Measurements from ENCODE around the gene ZNF655. TPM values are rescaled to one million over a fixed set of nuclear protein-coding genes. Genes with fewer than 3 reads are reported as not detected.

ZNF655 gene
- total RNA-seq, 1 experiment from 2014 or later, result 54.9 TPM

DNA sequence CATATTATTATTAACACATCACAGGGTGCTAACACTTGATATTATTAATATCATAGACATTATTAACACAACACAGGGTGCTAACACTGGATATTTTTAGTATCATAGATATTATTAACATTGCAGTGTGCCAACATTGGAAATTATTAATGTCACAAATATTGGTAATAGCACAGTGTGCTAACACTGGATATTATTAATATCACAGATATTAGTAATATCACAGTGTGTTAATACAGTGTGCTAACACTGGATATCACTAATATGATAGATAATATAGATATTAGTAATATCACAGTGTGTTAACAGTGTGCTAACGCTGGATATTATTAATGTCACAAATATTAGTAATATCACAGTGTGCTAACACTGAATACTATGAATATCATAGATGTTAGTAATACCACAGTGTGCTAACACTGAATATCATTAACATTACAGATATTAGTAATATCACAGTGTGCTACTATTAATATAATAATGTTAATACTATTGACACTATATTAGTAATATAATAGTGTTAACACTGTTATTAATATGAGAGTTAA, 38.0 kb downstream of the ZNF655 start:
- TF ChIP-seq SIN3A (IDR thresholded peaks at IDR 0.05; ENCODE audit: borderline replicate concordance, insufficient read depth, low read depth, low read length) (no peak), TCF7L2 (IDR thresholded peaks at IDR 0.05; ENCODE audit: low read depth, low read length) (no peak)
- no peak for DNase-seq (ENCODE audit: low read depth, low spot score)
- ChIA-PET CTCF (no interaction called here), POLR2A (no interaction called here)
- intact Hi-C loops (cut with micrococcal nuclease; ENCODE audit: unreplicated experiment) (no loop called here), in situ Hi-C loops (cut with HindIII; ENCODE audit: low pct_unique_long_range_greater_than_20kb, low sequenced_read_pairs) (no loop called here)
- Histone ChIP-seq H3K36me3 (ENCODE audit: control insufficient read depth, insufficient read depth, low read length) (no peaks in the 10 kb centered on the region; the same call in 1 of the 2 replicates), H3K4me1 (ENCODE audit: control insufficient read depth, insufficient read depth, low read length) (no peaks in the 10 kb centered on the region), H3K9me3 (ENCODE audit: control insufficient read depth, insufficient read depth, low read depth, low read length) (no peaks in the 10 kb centered on the region), H3K27me3 (ENCODE audit: control insufficient read depth, insufficient read depth, low read length) (peaks cover 16% of the 10 kb centered on the region), H3K4me3 (ENCODE audit: low read depth in 2 of 2, low read length in 2 of 2) (no peak overlapping the region), H3K27ac (ENCODE audit: low read length) (no peak overlapping the region)
- no TSS peak for BruUV-seq (replicated peaks)
- ATAC-seq, result no peak

DNA sequence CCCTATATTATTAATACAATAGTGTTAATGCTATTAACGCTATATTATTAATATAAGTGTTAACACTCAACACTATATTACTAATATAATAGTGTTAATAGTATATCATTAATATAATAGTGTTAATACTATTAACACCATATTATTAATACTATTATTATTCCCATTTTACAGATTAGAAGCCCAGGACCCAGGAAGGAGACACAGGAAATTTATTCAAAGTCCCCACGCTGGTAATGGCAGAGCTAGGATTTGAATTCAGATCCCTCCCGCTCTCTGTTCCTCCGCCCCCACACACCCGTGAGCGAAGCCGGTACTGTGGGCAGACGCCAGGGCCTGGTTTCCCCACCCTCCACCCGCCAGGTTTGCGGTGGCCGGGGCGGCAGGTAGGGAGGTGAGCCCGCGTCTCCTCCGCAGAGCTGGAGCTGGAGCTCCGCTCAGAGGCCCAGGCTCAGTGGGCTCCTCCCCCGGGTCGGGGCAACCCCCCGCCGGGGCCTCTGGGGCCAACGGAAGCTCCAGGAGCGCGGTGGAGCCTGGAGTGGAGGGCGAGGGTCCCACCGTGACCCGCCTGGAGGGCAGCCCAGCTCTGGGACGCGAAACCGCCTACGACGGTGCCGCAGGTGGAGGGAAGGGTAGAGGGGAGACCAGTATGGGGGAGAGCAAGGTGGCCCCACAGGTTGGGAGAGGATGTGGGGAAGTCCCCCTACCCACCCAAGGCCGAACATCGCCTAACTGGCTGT, 39.5 kb downstream of the ZNF655 start, which contains the start of gene TMEM225B:
Gene TMEM225B (plus strand): TSS at position 506 of the 740 bp plus-strand sequence. CDS start 6,122 bp downstream, outside the sequence.
- Histone ChIP-seq H3K27me3 (ENCODE audit: control insufficient read depth, insufficient read depth, low read length) (peaks cover 16% of the 10 kb centered on the region), H3K4me1 (ENCODE audit: control insufficient read depth, insufficient read depth, low read length) (no peaks in the 10 kb centered on the region), H3K27ac (ENCODE audit: low read length) (no peak within 1 kb of the TSS), H3K36me3 (ENCODE audit: control insufficient read depth, insufficient read depth, low read length) (no peaks in the 10 kb centered on the region; the same call in 1 of the 2 replicates), H3K9me3 (ENCODE audit: control insufficient read depth, insufficient read depth, low read depth, low read length) (no peaks in the 10 kb centered on the region), H3K4me3 (ENCODE audit: low read depth in 2 of 2, low read length in 2 of 2) (no peak within 1 kb of the TSS)
- in situ Hi-C loops (cut with HindIII; ENCODE audit: low pct_unique_long_range_greater_than_20kb, low sequenced_read_pairs) (no loop called here), intact Hi-C loops (cut with micrococcal nuclease; ENCODE audit: unreplicated experiment) (no loop called here)
- no peak for DNase-seq (ENCODE audit: low read depth, low spot score)
- TF ChIP-seq, protein P1, sequence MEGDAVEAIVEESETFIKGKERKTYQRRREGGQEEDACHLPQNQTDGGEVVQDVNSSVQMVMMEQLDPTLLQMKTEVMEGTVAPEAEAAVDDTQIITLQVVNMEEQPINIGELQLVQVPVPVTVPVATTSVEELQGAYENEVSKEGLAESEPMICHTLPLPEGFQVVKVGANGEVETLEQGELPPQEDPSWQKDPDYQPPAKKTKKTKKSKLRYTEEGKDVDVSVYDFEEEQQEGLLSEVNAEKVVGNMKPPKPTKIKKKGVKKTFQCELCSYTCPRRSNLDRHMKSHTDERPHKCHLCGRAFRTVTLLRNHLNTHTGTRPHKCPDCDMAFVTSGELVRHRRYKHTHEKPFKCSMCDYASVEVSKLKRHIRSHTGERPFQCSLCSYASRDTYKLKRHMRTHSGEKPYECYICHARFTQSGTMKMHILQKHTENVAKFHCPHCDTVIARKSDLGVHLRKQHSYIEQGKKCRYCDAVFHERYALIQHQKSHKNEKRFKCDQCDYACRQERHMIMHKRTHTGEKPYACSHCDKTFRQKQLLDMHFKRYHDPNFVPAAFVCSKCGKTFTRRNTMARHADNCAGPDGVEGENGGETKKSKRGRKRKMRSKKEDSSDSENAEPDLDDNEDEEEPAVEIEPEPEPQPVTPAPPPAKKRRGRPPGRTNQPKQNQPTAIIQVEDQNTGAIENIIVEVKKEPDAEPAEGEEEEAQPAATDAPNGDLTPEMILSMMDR (IDR thresholded peaks at IDR 0.05), result no peak
- TF ChIP-seq TCF7L2 (IDR thresholded peaks at IDR 0.05; ENCODE audit: low read depth, low read length) (no peak), SIN3A (IDR thresholded peaks at IDR 0.05; ENCODE audit: borderline replicate concordance, insufficient read depth, low read depth, low read length) (no peak), POLR2AphosphoS5 (IDR thresholded peaks at IDR 0.05; ENCODE audit: low read depth, low read length) (no peak)
- TF ChIP-seq, protein P2, sequence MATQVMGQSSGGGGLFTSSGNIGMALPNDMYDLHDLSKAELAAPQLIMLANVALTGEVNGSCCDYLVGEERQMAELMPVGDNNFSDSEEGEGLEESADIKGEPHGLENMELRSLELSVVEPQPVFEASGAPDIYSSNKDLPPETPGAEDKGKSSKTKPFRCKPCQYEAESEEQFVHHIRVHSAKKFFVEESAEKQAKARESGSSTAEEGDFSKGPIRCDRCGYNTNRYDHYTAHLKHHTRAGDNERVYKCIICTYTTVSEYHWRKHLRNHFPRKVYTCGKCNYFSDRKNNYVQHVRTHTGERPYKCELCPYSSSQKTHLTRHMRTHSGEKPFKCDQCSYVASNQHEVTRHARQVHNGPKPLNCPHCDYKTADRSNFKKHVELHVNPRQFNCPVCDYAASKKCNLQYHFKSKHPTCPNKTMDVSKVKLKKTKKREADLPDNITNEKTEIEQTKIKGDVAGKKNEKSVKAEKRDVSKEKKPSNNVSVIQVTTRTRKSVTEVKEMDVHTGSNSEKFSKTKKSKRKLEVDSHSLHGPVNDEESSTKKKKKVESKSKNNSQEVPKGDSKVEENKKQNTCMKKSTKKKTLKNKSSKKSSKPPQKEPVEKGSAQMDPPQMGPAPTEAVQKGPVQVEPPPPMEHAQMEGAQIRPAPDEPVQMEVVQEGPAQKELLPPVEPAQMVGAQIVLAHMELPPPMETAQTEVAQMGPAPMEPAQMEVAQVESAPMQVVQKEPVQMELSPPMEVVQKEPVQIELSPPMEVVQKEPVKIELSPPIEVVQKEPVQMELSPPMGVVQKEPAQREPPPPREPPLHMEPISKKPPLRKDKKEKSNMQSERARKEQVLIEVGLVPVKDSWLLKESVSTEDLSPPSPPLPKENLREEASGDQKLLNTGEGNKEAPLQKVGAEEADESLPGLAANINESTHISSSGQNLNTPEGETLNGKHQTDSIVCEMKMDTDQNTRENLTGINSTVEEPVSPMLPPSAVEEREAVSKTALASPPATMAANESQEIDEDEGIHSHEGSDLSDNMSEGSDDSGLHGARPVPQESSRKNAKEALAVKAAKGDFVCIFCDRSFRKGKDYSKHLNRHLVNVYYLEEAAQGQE (IDR thresholded peaks at IDR 0.05; ENCODE audit: insufficient read depth in 1 of 2, low read depth in 2 of 2, low read length in 1 of 2), result no peak
- CTCF ChIA-PET, result no interaction called here
- no peak for ATAC-seq
- BruUV-seq (replicated peaks), result no TSS peak
- POLR2A ChIA-PET, result no interaction called here

DNA sequence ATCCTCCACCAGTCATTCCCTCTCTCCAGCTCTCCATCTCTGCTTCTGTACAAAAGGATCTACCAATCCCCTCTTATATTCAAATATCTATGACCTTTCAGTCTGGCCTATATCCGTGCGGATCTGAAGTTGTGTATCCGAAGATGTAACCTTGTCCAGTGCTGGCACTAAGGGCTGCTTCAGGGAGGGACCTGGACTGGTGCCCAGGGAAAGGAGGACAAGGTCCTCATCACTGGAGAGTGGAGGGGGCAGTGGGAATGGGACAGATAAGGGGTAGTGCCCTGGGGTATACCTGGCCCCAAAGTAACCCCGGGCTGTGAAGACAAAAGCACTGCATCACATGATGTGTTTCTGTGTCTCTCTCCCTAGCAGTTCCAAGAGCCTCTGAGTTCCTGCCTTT, 41.4 kb downstream of the ZNF655 start:
- no peak overlapping the region for H3K4me3 ChIP-seq (ENCODE audit: low read depth in 2 of 2, low read length in 2 of 2)
- H3K27me3 ChIP-seq (ENCODE audit: control insufficient read depth, insufficient read depth, low read length), result no peaks in the 10 kb centered on the region
- TF ChIP-seq, protein P1 (IDR thresholded peaks at IDR 0.05), result no peak
- TF ChIP-seq TCF7L2 (IDR thresholded peaks at IDR 0.05; ENCODE audit: low read depth, low read length), result no peak
- no peak for TF ChIP-seq POLR2AphosphoS5 (IDR thresholded peaks at IDR 0.05; ENCODE audit: low read depth, low read length)
- TF ChIP-seq, protein P2 (IDR thresholded peaks at IDR 0.05; ENCODE audit: insufficient read depth in 1 of 2, low read depth in 2 of 2, low read length in 1 of 2), result no peak
- TF ChIP-seq SIN3A (IDR thresholded peaks at IDR 0.05; ENCODE audit: borderline replicate concordance, insufficient read depth, low read depth, low read length), result no peak
- no peaks in the 10 kb centered on the region for H3K4me1 ChIP-seq (ENCODE audit: control insufficient read depth, insufficient read depth, low read length)
- no TSS peak for BruUV-seq (replicated peaks)
- no peak for ATAC-seq
- intact Hi-C loops (cut with micrococcal nuclease; ENCODE audit: unreplicated experiment) (no loop called here), in situ Hi-C loops (cut with HindIII; ENCODE audit: low pct_unique_long_range_greater_than_20kb, low sequenced_read_pairs) (no loop called here)
- no peak overlapping the region for H3K27ac ChIP-seq (ENCODE audit: low read length)
- CTCF ChIA-PET, result no interaction called here
- DNase-seq (ENCODE audit: low read depth, low spot score), result no peak
- no peaks in the 10 kb centered on the region for H3K9me3 ChIP-seq (ENCODE audit: control insufficient read depth, insufficient read depth, low read depth, low read length)
- H3K36me3 ChIP-seq (ENCODE audit: control insufficient read depth, insufficient read depth, low read length), result no peaks in the 10 kb centered on the region
- POLR2A ChIA-PET, result no interaction called here

All from Panc1 (cell line).